ENCODE results near the gene RUFY1. TPM values are rescaled to one million over a fixed set of nuclear protein-coding genes. Genes with fewer than 3 reads are reported as not detected.
"Not testable (repeated sequence)": the region's sequence is repeated elsewhere in the genome, so short reads cannot be mapped to it uniquely, and the experiment has no call there.

Gene RUFY1
- total RNA-seq, 2 experiments from 2014 or later = 43.0 to 48.9 TPM

DNA sequence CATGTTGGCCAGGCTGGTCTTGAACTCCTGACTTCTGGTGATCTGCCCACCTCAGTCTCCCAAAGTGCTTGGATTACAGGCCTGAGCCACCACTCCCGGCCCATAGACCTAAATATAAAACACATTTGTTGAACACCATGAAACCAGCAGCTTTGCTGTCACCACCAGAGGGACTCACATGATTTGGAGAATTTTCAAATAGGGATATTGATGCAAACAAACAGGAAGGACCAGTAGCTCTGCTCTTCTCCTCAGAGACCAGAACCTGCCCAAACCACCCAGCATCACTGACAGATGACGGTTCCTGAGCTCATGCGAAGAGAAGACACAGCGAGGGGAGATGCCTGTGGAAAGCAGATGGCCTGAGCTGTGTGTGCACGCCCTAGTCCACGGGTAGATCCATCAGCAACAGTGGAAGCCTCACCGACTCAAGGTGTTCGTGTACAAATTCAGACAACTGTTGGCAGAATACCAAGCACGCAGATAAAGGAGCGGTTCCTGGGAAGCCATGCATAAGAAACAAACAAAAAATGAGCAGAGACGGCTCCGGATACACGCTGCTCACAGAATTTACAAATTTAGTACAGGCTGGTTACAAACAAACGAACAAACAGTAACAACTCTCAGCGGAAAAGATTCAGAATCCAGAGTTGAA lies 30.8 kb upstream of the RUFY1 start:
- DNase-seq; H3K27ac Mint-ChIP-seq; H3K4me1 Mint-ChIP-seq; H3K9me3 Mint-ChIP-seq; H3K27me3 Mint-ChIP-seq; ATAC-seq (ENCODE audit: low read depth); POLR2A ChIA-PET; H3K36me3 Mint-ChIP-seq; H3K4me3 Mint-ChIP-seq: not testable (repeated sequence)

DNA sequence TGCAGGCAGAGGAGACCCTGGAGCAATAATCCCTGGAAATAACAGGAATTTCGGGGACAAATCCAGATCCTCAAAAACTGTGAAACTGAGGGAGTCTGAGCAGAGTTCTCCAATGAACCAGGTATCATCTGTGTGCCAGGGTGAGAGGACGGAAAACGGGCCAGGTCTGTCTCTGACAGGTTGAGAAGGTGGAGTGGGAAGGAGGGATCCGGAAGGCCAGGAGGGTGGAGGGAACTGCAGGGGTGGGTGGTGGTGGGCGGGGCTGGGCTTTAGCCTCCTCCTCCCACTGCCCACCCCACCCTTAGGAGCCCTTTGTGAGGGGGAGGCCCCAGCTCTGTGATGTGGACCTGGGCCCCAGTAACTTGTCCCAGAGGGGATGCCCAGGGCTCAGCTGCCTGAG lies 28.2 kb upstream of the RUFY1 start:
- not testable (repeated sequence) for H3K36me3 Mint-ChIP-seq

DNA sequence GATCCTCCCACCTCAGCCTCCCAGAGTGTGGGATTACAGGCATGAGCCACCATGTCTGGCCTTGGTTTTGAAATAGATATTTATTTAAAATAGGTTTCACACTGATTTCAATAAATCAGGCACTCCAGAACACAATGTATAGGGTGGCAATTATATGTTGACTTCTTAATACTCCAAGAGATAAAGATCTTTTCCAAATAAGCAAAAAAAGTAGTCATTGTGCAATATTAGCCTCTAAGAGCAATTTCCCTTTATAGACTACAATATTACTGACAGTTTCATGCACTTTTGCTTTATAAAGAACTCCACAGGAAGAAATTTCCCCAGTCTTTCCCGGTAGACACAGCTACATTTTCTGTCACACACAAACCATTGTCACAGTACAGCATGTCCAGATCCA lies 23.4 kb upstream of the RUFY1 start:
- H3K27ac Mint-ChIP-seq = no peak overlapping the region
- no peak overlapping the region for H3K4me3 Mint-ChIP-seq
- H3K9me3 Mint-ChIP-seq = no peaks in the 10 kb centered on the region
- POLR2A ChIA-PET = no interaction called here
- no peaks in the 10 kb centered on the region for H3K27me3 Mint-ChIP-seq
- DNase-seq (no peak), ATAC-seq (ENCODE audit: low read depth) (no peak)
- peaks cover 4% of the 10 kb centered on the region for H3K4me1 Mint-ChIP-seq
- H3K36me3 Mint-ChIP-seq = no peaks in the 10 kb centered on the region

More for the DNA sequence above, 28.2 kb upstream of the RUFY1 start:
- H3K4me3 Mint-ChIP-seq; H3K9me3 Mint-ChIP-seq; ATAC-seq (ENCODE audit: low read depth); H3K4me1 Mint-ChIP-seq; H3K27ac Mint-ChIP-seq; POLR2A ChIA-PET; DNase-seq; H3K27me3 Mint-ChIP-seq: not testable (repeated sequence)

DNA sequence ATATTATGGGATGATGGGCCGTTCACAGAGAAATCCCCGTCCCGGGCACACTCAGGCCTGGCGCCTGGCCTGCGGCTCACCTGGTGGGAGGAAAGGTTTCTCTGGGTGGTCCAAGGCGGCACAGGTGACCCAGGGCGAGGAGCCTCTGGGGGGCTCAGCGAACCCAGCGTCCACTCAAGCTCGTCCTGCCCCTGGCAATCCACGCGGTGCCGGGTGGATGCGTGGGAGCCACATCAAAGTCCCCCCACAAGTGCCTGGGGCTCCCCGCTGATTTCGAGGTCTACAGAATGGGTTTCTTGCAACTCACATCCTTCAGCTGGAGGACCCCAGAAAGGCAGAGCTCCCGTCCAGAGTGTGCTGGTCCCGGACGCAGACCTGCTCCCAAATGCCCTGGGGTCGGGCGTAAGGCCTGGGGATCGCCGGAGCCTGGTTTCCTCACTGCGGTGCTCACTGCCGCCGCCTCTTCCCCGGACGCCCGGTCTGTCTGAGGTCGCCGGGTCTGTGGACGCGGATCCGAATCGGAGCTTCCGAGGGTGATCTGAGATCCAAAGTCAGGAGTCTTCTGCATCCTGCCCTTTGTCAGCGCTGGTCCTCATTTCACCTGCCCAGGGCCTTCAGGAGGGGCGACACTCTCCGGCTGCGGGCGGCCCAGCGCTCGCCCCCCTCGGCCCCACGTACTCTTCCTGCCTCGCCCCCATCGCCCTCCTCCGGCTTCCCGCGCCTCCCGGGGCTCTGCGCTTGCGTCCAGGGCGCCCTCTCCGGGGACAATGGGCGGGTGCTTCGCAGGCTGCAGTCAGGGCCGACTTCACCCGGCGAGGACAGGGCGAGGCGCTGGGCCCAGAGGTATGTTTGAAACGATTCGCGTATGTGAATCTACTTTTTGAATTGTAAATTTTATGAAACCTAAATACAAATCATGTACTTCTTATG lies 20.0 kb upstream of the RUFY1 start:
- peaks cover 11% of the 10 kb centered on the region for H3K4me1 Mint-ChIP-seq
- ATAC-seq (ENCODE audit: low read depth) (peak; percentile 93), DNase-seq (peak; percentile 76)
- no peaks in the 10 kb centered on the region for H3K27me3 Mint-ChIP-seq
- no peaks in the 10 kb centered on the region for H3K9me3 Mint-ChIP-seq
- H3K36me3 Mint-ChIP-seq = no peaks in the 10 kb centered on the region
- H3K27ac Mint-ChIP-seq = peak overlapping the region; percentile 45
- POLR2A ChIA-PET = interaction anchor here (0.7 to 1.1 kb wide), 4 partner anchors 15 to 93 kb away, joined by 3 to 6 read pairs (median 3); partner anchors contain the start of genes HNRNPH1 and RUFY1
- H3K4me3 Mint-ChIP-seq = peak overlapping the region; percentile 65

DNA sequence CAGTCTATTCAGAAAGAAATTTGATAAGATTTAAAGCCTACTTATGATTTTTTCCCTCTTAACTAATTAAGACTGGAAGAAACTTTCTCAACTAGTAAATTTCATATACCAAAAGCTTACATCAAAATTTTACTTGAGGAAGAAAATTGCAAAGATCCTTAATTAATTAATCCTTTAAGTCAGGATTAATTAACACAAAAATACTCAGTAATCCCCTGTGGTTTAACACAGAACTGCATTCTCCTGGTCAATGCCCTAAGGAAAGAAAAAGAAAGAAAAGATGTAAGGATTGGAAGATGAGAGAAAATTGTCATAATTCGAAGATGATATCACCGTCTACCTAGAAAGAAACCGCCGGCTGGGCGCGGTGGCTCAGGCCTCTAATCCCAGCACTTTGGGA lies 17.3 kb upstream of the RUFY1 start:
- DNase-seq = no peak
- Mint-ChIP-seq H3K9me3 (no peaks in the 10 kb centered on the region), H3K27me3 (no peaks in the 10 kb centered on the region), H3K4me3 (no peak overlapping the region), H3K27ac (no peak overlapping the region), H3K36me3 (no peaks in the 10 kb centered on the region), H3K4me1 (peaks cover 11% of the 10 kb centered on the region)
- POLR2A ChIA-PET = interaction anchor here (0.7 to 2.2 kb wide), 3 partner anchors 17 to 1283 kb away, joined by 3 to 7 read pairs (median 6); partner anchors contain the start of genes HNRNPH1 and RUFY1
- ATAC-seq (ENCODE audit: low read depth) = no peak

DNA sequence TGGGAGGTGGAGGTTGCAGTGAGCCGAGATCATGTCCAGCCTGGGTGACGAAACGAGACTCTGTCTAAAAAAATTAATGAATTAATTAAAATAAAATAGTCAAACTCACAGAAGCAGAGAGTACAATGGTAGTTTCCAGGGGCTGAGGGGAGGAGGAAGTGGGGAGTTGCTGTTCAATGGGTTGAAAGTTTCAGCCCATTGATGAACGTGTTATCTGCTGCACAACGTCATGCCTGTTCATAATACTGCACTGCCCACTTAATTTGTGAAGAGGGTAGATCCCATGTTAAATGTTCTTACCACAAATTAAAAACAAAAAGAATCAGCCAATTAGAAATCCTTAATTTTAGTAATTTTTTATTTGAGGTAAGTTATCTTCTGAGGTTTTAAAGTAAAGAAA lies 16.4 kb upstream of the RUFY1 start:
- Mint-ChIP-seq H3K9me3 (no peaks in the 10 kb centered on the region), H3K4me1 (peaks cover 11% of the 10 kb centered on the region), H3K27ac (peak overlapping the region; percentile 67), H3K27me3 (no peaks in the 10 kb centered on the region), H3K36me3 (no peaks in the 10 kb centered on the region), H3K4me3 (peak overlapping the region; percentile 69)
- ATAC-seq (ENCODE audit: low read depth) (no peak), DNase-seq (no peak)
- POLR2A ChIA-PET = interaction anchor here (1.6 kb wide), 1 partner anchor 17 kb away, joined by 6 read pairs; the partner anchor contains the start of gene RUFY1

DNA sequence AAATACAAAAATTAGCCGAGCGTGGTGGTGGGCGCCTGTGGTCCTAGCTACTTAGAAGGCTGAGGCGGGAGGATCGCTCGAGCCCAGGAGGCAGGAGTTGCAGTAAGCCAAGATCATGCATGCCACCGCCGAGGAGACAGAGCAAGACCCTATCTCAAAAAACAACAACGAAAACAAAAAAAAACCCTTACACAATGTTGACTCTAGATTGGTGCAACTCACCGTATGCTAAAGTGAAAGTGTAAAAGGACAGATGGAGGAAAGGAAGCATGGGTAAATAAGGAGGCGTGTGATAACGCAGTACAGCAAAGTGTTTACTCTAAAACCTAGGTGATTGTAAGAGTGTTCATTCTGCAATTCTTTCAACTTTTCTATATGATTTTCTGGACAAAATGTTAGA lies 15.9 kb upstream of the RUFY1 start:
- Mint-ChIP-seq H3K9me3 (no peaks in the 10 kb centered on the region), H3K4me3 (peak overlapping the region; percentile 69), H3K27ac (peak overlapping the region; percentile 67), H3K36me3 (no peaks in the 10 kb centered on the region), H3K4me1 (peaks cover 11% of the 10 kb centered on the region), H3K27me3 (no peaks in the 10 kb centered on the region)
- ATAC-seq (ENCODE audit: low read depth) = peak; percentile 38
- no peak for DNase-seq
- POLR2A ChIA-PET = interaction anchor here (1.6 kb wide), 1 partner anchor 16 kb away, joined by 6 read pairs; the partner anchor contains the start of gene RUFY1

DNA sequence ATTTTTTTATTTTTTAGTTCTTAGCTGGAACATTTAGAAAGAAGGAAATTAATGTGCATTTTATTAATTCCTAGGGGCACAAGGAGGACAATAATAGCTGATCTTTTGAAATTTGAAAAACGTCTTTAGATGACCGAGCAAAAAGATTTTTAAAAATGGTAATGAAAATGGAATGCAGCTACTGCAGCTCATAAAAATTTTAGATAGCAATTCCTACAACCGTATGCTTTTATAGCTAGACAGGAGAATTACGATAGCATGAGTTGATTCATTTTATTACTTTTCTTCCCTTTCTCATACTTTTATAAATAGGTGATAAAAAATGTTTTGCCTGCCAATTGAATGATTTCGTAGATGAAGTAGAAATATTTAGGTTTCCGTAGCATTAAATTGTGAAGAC lies 13.7 kb upstream of the RUFY1 start:
- no peaks in the 10 kb centered on the region for H3K27me3 Mint-ChIP-seq
- POLR2A ChIA-PET = interaction anchor here (1.1 kb wide), 1 partner anchor 14 kb away, joined by 4 read pairs; the partner anchor contains the start of gene RUFY1
- no peak for ATAC-seq (ENCODE audit: low read depth)
- no peak for DNase-seq
- no peak overlapping the region for H3K27ac Mint-ChIP-seq
- no peaks in the 10 kb centered on the region for H3K36me3 Mint-ChIP-seq
- H3K4me1 Mint-ChIP-seq = peaks cover 7% of the 10 kb centered on the region
- no peak overlapping the region for H3K4me3 Mint-ChIP-seq
- H3K9me3 Mint-ChIP-seq = no peaks in the 10 kb centered on the region

DNA sequence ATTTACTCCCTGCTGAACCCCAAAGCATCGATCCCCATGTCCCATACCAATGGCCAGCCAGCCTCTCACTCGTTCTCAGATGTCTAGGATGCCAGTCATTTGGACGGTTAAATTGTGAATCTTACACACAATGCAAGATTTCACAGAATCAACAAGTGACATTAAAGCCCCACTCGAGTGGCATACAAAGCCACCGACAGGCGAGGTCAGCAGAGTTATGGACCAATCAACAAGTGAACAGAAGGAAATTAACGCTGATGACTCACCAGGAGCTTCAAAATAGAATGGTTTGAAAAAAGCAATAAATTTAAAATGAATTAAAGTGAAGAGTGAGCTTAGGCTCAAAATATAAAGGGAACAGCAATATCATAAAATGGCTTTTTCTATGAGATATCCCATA lies 8.2 kb upstream of the RUFY1 start:
- H3K9me3 Mint-ChIP-seq = no peaks in the 10 kb centered on the region
- POLR2A ChIA-PET = no interaction called here
- no peaks in the 10 kb centered on the region for H3K4me1 Mint-ChIP-seq
- ATAC-seq (ENCODE audit: low read depth) (no peak), DNase-seq (no peak)
- H3K4me3 Mint-ChIP-seq = no peak overlapping the region
- H3K27me3 Mint-ChIP-seq = peaks cover 5% of the 10 kb centered on the region
- H3K27ac Mint-ChIP-seq = no peak overlapping the region
- H3K36me3 Mint-ChIP-seq = no peaks in the 10 kb centered on the region

DNA sequence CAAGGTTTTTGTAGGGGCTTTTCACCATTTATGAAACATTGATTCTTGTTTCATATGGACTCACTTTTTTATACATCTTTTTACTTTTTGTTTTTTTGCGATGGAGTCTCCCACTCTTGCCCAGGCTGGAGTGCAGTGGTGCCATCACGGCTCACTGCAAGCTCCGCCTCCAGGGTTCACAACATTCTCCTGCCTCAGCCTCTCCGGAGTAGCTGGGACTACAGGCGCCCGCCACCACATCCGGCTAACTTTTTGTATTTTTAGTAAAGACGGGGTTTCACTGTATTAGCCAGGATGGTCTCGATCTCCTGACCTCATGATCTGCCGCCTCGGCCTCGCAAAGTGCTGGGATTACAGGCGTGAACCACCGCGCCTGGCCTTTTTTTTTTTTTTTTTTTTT lies 7.1 kb upstream of the RUFY1 start:
- DNase-seq; H3K27me3 Mint-ChIP-seq; ATAC-seq (ENCODE audit: low read depth); H3K4me1 Mint-ChIP-seq; POLR2A ChIA-PET; H3K36me3 Mint-ChIP-seq; H3K27ac Mint-ChIP-seq; H3K9me3 Mint-ChIP-seq: not testable (repeated sequence)
- peak overlapping the region; percentile 13 for H3K4me3 Mint-ChIP-seq

DNA sequence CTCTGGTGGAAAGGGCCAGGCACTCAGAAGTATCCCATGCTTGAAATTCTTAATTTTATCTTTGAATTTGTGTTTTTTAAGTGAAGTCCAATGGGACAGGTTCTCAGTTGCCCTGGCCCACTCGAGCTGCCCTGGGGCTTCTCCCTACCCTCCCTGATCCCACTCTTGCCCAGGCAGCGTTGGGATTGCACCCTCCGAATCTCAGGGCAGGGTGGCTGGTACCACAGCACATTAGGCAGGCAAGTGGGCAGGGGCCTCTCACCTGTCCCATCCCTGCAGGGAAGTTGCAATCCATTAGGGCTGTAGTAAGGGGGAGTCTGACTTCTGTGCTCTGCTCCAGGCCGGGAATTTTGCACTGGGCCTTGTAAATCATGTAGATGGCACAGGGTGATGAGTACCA lies 2.7 kb downstream of the RUFY1 start:
- Mint-ChIP-seq H3K27ac (no peak overlapping the region), H3K4me3 (no peak overlapping the region), H3K4me1 (peaks cover 21% of the 10 kb centered on the region), H3K27me3 (no peaks in the 10 kb centered on the region), H3K9me3 (no peaks in the 10 kb centered on the region), H3K36me3 (peaks cover 19% of the 10 kb centered on the region)
- ATAC-seq (ENCODE audit: low read depth) (no peak), DNase-seq (no peak)
- POLR2A ChIA-PET = interaction anchor here (1.1 kb wide), 1 partner anchor 71 kb away, joined by 3 read pairs; the partner anchor contains the start of gene HNRNPH1

DNA sequence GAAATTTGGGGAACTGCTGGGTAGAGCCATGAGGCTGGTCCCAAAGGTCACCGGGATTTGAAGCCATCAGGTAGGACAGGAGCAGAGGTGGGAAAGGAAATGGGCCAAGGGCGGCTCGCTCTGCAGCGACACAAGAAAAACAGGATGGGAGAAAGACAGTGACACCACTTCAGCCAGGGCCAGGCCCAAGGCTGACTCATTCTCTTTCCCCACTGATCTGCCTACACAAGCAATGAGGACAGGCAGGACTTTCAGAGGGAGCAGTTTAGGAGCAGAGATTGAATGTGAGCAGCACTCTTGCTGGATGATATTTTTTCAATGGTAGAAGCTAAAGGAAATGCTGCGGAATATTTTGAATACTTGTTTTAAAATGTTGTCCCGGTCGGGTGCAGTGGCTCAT lies 3.5 kb downstream of the RUFY1 start:
- Mint-ChIP-seq H3K4me1 (peaks cover 24% of the 10 kb centered on the region), H3K27ac (no peak overlapping the region), H3K9me3 (no peaks in the 10 kb centered on the region), H3K4me3 (no peak overlapping the region), H3K36me3 (peaks cover 19% of the 10 kb centered on the region), H3K27me3 (no peaks in the 10 kb centered on the region)
- no peak for DNase-seq
- POLR2A ChIA-PET = interaction anchor here (0.6 kb wide), 1 partner anchor 36 kb away, joined by 3 read pairs; no protein-coding TSS in a partner anchor
- no peak for ATAC-seq (ENCODE audit: low read depth)

DNA sequence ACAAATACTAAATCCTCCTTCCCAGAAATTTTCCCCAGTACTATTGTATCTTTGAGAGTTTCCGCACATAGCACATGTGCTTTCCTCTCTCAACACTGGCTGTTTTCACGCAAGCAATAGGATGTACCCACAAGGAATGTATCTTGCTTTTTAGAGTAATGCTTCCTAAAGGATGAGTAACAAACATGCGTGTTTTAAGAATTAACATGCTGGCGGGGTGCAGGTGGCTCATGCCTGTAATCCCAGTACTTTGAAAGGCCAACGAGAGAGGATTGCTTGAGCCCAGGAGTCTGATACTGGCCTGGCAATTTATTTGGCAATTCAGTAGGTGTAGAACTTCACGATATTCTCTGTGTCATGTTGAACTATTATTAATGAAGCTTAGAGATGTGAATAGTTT lies 4.6 kb downstream of the RUFY1 start:
- DNase-seq (no peak), ATAC-seq (ENCODE audit: low read depth) (no peak)
- H3K4me3 Mint-ChIP-seq = no peak overlapping the region
- H3K36me3 Mint-ChIP-seq = peaks cover 24% of the 10 kb centered on the region
- no peaks in the 10 kb centered on the region for H3K27me3 Mint-ChIP-seq
- POLR2A ChIA-PET = no interaction called here
- no peaks in the 10 kb centered on the region for H3K9me3 Mint-ChIP-seq
- H3K4me1 Mint-ChIP-seq = peaks cover 22% of the 10 kb centered on the region
- no peak overlapping the region for H3K27ac Mint-ChIP-seq
